Stomach (tissue), 9 donors: ENCODE measurements around the gene TP63. TPM values are rescaled to one million over a fixed set of nuclear protein-coding genes. Genes with fewer than 3 reads are reported as not detected.
A peak's percentile ranks its signal among the peaks of the same experiment; 100 is the strongest.

ENCODE experiments used
- DNase-seq, 2 donors: peaks; one replicate each; pipeline versions ENCODE4 v3.0.0 to v3.0.0-alpha.2; 2013 to 2019
- H3K27ac ChIP-seq, 5 donors: fragments of 200-600 bp in 4 of 5; sonication (generic) in 4 of 5; one replicate each; pipeline ENCODE4 v1.5.1; 2013 to 2019; ENCODE audit warnings: mild to moderate bottlenecking in 1 of 5, moderate library complexity in 1 of 5
- H3K27me3 ChIP-seq, 3 donors: fragments of 200-600 bp; sonication (generic); one replicate each; pipeline ENCODE4 v1.5.1; 2017 to 2019; ENCODE audit warnings: mixed run types in 1 of 3
- H3K36me3 ChIP-seq, 4 donors: fragments of 200-600 bp; sonication (generic); 1 replicate in 3 of 4; 2 replicates in 1 of 4; pipeline ENCODE4 v1.5.1; 2016 to 2019
- H3K4me1 ChIP-seq, 4 donors: fragments of 200-600 bp; sonication (generic); one replicate each; pipeline ENCODE4 v1.5.1; 2016 to 2019
- H3K4me3 ChIP-seq, 4 donors: fragments of 200-600 bp; sonication (generic) in 3 of 4; one replicate each; pipeline ENCODE4 v1.5.1; 2016 to 2019; ENCODE audit warnings: mild to moderate bottlenecking in 1 of 4
- H3K9me3 ChIP-seq, 4 donors: fragments of 200-600 bp; sonication (generic); one replicate each; pipeline ENCODE4 v1.5.1; 2016 to 2019
- CTCF ChIP-seq, 7 experiments: fragments of 450-650 bp in 4 of 7; fragments of 200-600 bp in 3 of 7; sonication (generic) in 3 of 7; IDR thresholded peaks; one replicate each; pipeline ENCODE4 v1.5.1; 2016 to 2019; ENCODE audit warnings: antibody characterized with exemption in 7 of 7, control low read depth in 2 of 7, mild to moderate bottlenecking in 1 of 7
- EP300 ChIP-seq: sonication (generic); formaldehyde crosslinking; IDR thresholded peaks from one replicate; pipeline ENCODE4 v1.6.1; 2017; ENCODE audit warnings: antibody characterized with exemption
- POLR2A ChIP-seq, 4 donors: fragments of 450-650 bp; IDR thresholded peaks; one replicate each; pipeline ENCODE4 v1.6.1; 2016; ENCODE audit warnings: antibody characterized with exemption in 4 of 4, control low read depth in 2 of 4, mild to moderate bottlenecking in 1 of 4, moderate library complexity in 1 of 4
- POLR2AphosphoS5 ChIP-seq, 3 donors: sonication (generic); formaldehyde crosslinking; IDR thresholded peaks; one replicate each; pipeline ENCODE4 v1.6.1; 2016; ENCODE audit warnings: antibody characterized with exemption in 3 of 3
- WGBS, 5 donors: extraction: QIAGEN DNeasy Blood & Tissue Kit in 3 of 5; methylation state at CpG; one replicate each; pipeline versions ENCODE4 v1.1.5 to v1.1.7; 2013 to 2018; 5-methylcytosine and 5-hydroxymethylcytosine counted together
- intact Hi-C: fragments of 100-400 bp; cut with DNase I; formaldehyde crosslinking; loops from one replicate; pipeline ENCODE4 v1.15.1; 2023; ENCODE audit warnings: low total_unique reads
- polyA plus RNA-seq, 3 donors: library from polyadenylated mRNA; stranded (reverse); fragments of 200-250 nt; gene quantifications; one replicate each; pipeline ENCODE4 v1.2.3, GENCODE V29; 2013
- total RNA-seq, 5 donors: library from RNA; depleted of rRNA; stranded (reverse); fragments of >200 nt; gene quantifications; one replicate each; pipeline versions ENCODE4 v1.1.0 to v1.2.3, GENCODE V29; 2014 to 2016
- donor health status: healthy with polysubstance abuse.
- donor health status: Bipolar disorder and iron deficiency.
- donor health status: healthy.

Gene TP63
- total and polyA plus RNA-seq, 8 donors: 0.15 to 25.6 (median 0.55) TPM; not detected in 5

GRCh38 chr3:189900578-189900977, 269.4 kb downstream of the TP63 start:
- no peaks in the 10 kb centered on the region for H3K4me1 ChIP-seq
- no peaks in the 10 kb centered on the region for H3K27me3 ChIP-seq
- TF ChIP-seq POLR2AphosphoS5 (IDR thresholded peaks at IDR 0.05): no peak
- no peak for TF ChIP-seq POLR2A (IDR thresholded peaks at IDR 0.05)
- no peak for TF ChIP-seq CTCF (IDR thresholded peaks at IDR 0.05)
- intact Hi-C loops: no loop called here
- DNase-seq: no peak
- no peak overlapping the region for H3K27ac ChIP-seq
- no peaks in the 10 kb centered on the region for H3K36me3 ChIP-seq
- no peak overlapping the region for H3K4me3 ChIP-seq
- 64 to 80% (median 75%) methylated on average over 5 of the region's 5 CpGs for WGBS, 5 donors
- no peaks in the 10 kb centered on the region for H3K9me3 ChIP-seq

GRCh38 chr3:189901481-189901880, 270.3 kb downstream of the TP63 start:
- no peaks in the 10 kb centered on the region for H3K36me3 ChIP-seq
- no peaks in the 10 kb centered on the region for H3K9me3 ChIP-seq
- no peaks in the 10 kb centered on the region for H3K27me3 ChIP-seq
- no peak for TF ChIP-seq POLR2A (IDR thresholded peaks at IDR 0.05)
- no peak for TF ChIP-seq CTCF (IDR thresholded peaks at IDR 0.05)
- no peak for TF ChIP-seq EP300
- WGBS, 5 donors: 87 to 91% (median 87%) methylated on average over 6 of the region's 6 CpGs
- DNase-seq: no peak
- intact Hi-C loops: no loop called here
- no peaks in the 10 kb centered on the region for H3K4me1 ChIP-seq
- no peak overlapping the region for H3K4me3 ChIP-seq
- H3K27ac ChIP-seq: no peak overlapping the region

GRCh38 chr3:189902230-189903186, 271.3 kb downstream of the TP63 start:
- no peaks in the 10 kb centered on the region for H3K36me3 ChIP-seq
- H3K9me3 ChIP-seq: no peaks in the 10 kb centered on the region
- TF ChIP-seq POLR2A (IDR thresholded peaks at IDR 0.05) (no peak), EP300 (no peak), POLR2AphosphoS5 (IDR thresholded peaks at IDR 0.05) (no peak), CTCF (IDR thresholded peaks at IDR 0.05) (no peak)
- no peak for DNase-seq
- 87 to 95% (median 92%) methylated on average over 2 of the region's 2 CpGs for WGBS, 5 donors
- H3K4me3 ChIP-seq: no peak overlapping the region
- H3K4me1 ChIP-seq: no peaks in the 10 kb centered on the region
- H3K27ac ChIP-seq: no peak overlapping the region
- intact Hi-C loops: no loop called here
- H3K27me3 ChIP-seq: no peaks in the 10 kb centered on the region

- peak in 1 of 2 donors; percentile 5 for DNase-seq
- H3K4me1 ChIP-seq: no peaks in the 10 kb centered on the region
- H3K27me3 ChIP-seq: no peaks in the 10 kb centered on the region
- intact Hi-C loops: no loop called here
- H3K9me3 ChIP-seq: no peaks in the 10 kb centered on the region
- no peak overlapping the region for H3K4me3 ChIP-seq
- TF ChIP-seq EP300 (no peak), POLR2AphosphoS5 (IDR thresholded peaks at IDR 0.05) (no peak), POLR2A (IDR thresholded peaks at IDR 0.05) (no peak), CTCF (IDR thresholded peaks at IDR 0.05) (no peak)
- no peaks in the 10 kb centered on the region for H3K36me3 ChIP-seq
- 57 to 67% (median 65%) methylated on average over 6 of the region's 6 CpGs for WGBS, 5 donors
- H3K27ac ChIP-seq: no peak overlapping the region
Measured at GRCh38 chr3:189903562-189904250, 272.5 kb downstream of the TP63 start.
